ENCODE measurements around the gene OGFR. TPM values are rescaled to one million over a fixed set of nuclear protein-coding genes. Genes with fewer than 3 reads are reported as not detected.
"Not testable (repeated sequence)": the region's sequence is repeated elsewhere in the genome, so short reads cannot be mapped to it uniquely, and the experiment has no call there.

The OGFR gene
- polyA plus RNA-seq, 3 donors, result 27.3 to 41.6 (median 32.9) TPM

GRCh38 chr20:62840244-62841197 lies 35.9 kb downstream of the OGFR start:
- WGBS, 3 donors, result 82 to 87% (median 84%) methylated on average over 45 of the region's 45 CpGs
- no peak overlapping the region for H3K27ac ChIP-seq (ENCODE audit: low read depth, low read length)

GRCh38 chr20:62841705-62842212 lies 37.1 kb downstream of the OGFR start:
- no peak overlapping the region for H3K27ac ChIP-seq (ENCODE audit: low read depth, low read length)
- WGBS, 3 donors, result 83 to 88% (median 84%) methylated on average over 16 of the region's 16 CpGs

GRCh38 chr20:62843656-62844055 lies 39.0 kb downstream of the OGFR start:
- no peak overlapping the region for H3K27ac ChIP-seq (ENCODE audit: low read depth, low read length)
- 95 to 97% (median 95%) methylated on average over 10 of the region's 10 CpGs for WGBS, 3 donors

- WGBS, 3 donors, result 97 to 98% (median 98%) methylated on average over 7 of the region's 7 CpGs
- no peak overlapping the region for H3K27ac ChIP-seq (ENCODE audit: low read depth, low read length)
Observed at GRCh38 chr20:62844182-62844581, 39.5 kb downstream of the OGFR start.

- 94 to 96% (median 94%) methylated on average over 16 of the region's 16 CpGs for WGBS, 3 donors
- no peak overlapping the region for H3K27ac ChIP-seq (ENCODE audit: low read depth, low read length)
Observed at GRCh38 chr20:62845416-62846160, 41.0 kb downstream of the OGFR start.

- H3K27ac ChIP-seq (ENCODE audit: low read depth, low read length), result no peak overlapping the region
- 86 to 95% (median 92%) methylated on average over 19 of the region's 19 CpGs for WGBS, 3 donors
Observed at GRCh38 chr20:62846166-62846890, 41.7 kb downstream of the OGFR start.

GRCh38 chr20:62848917-62849316 lies 44.3 kb downstream of the OGFR start:
- H3K27ac ChIP-seq (ENCODE audit: low read depth, low read length), result not testable (repeated sequence)
- 94% methylated on average over 7 of the region's 7 CpGs for WGBS, 3 donors

GRCh38 chr20:62849431-62849830 lies 44.8 kb downstream of the OGFR start:
- no peak overlapping the region for H3K27ac ChIP-seq (ENCODE audit: low read depth, low read length)

GRCh38 chr20:62850333-62850974 lies 45.8 kb downstream of the OGFR start:
- no peak overlapping the region for H3K27ac ChIP-seq (ENCODE audit: low read depth, low read length)

GRCh38 chr20:62852196-62852595 lies 47.6 kb downstream of the OGFR start:
- no peak overlapping the region for H3K27ac ChIP-seq (ENCODE audit: low read depth, low read length)
- WGBS, 3 donors, result 90 to 92% (median 91%) methylated on average over 8 of the region's 8 CpGs

More at GRCh38 chr20:62850333-62850974, 45.8 kb downstream of the OGFR start:
- 85 to 91% (median 89%) methylated on average over 22 of the region's 22 CpGs for WGBS, 3 donors

- no peak overlapping the region for H3K27ac ChIP-seq (ENCODE audit: low read depth, low read length)
- WGBS, 3 donors, result 91 to 96% (median 94%) methylated on average over 12 of the region's 12 CpGs
Observed at GRCh38 chr20:62852841-62853240, 48.2 kb downstream of the OGFR start.

GRCh38 chr20:62853304-62853703 lies 48.7 kb downstream of the OGFR start:
- 85 to 93% (median 86%) methylated on average over 6 of the region's 6 CpGs for WGBS, 3 donors
- H3K27ac ChIP-seq (ENCODE audit: low read depth, low read length), result not testable (repeated sequence)

- no peak overlapping the region for H3K27ac ChIP-seq (ENCODE audit: low read depth, low read length)
- 93 to 95% (median 93%) methylated on average over 13 of the region's 13 CpGs for WGBS, 3 donors
Observed at GRCh38 chr20:62854121-62854520, 49.5 kb downstream of the OGFR start.

GRCh38 chr20:62855120-62855519 lies 50.5 kb downstream of the OGFR start:
- 88 to 97% (median 90%) methylated on average over 5 of the region's 5 CpGs for WGBS, 3 donors
- H3K27ac ChIP-seq (ENCODE audit: low read depth, low read length), result no peak overlapping the region

- 92 to 95% (median 95%) methylated on average over 25 of the region's 25 CpGs for WGBS, 3 donors
- no peak overlapping the region for H3K27ac ChIP-seq (ENCODE audit: low read depth, low read length)
Observed at GRCh38 chr20:62856931-62857619, 52.4 kb downstream of the OGFR start.

- no peak overlapping the region for H3K27ac ChIP-seq (ENCODE audit: low read depth, low read length)
- WGBS, 3 donors, result 73 to 94% (median 85%) methylated on average over 18 to 19 of the region's 23 CpGs
Observed at GRCh38 chr20:62858058-62858830, 53.6 kb downstream of the OGFR start.

GRCh38 chr20:62859721-62860120 lies 55.1 kb downstream of the OGFR start:
- H3K27ac ChIP-seq (ENCODE audit: low read depth, low read length), result no peak overlapping the region
- WGBS, 3 donors, result 78 to 92% (median 90%) methylated on average over 12 of the region's 12 CpGs
